GM08714 (cell line): ENCODE data around the gene KCTD16.

ENCODE experiments used
- H3K4me3 ChIP-seq: fragments of 200-500 bp; sonication (Bioruptor generic); 2 replicates; pipeline ENCODE4 v1.5.1; 2014; ENCODE audit warnings: mild to moderate bottlenecking, low read length, inconsistent platforms
- ZNF274 ChIP-seq: IDR thresholded peaks from 2 replicates; pipeline ENCODE4 v1.6.1; 2012; ENCODE audit warnings: mild to moderate bottlenecking, low read depth, low read length

KCTD16 gene

DNA sequence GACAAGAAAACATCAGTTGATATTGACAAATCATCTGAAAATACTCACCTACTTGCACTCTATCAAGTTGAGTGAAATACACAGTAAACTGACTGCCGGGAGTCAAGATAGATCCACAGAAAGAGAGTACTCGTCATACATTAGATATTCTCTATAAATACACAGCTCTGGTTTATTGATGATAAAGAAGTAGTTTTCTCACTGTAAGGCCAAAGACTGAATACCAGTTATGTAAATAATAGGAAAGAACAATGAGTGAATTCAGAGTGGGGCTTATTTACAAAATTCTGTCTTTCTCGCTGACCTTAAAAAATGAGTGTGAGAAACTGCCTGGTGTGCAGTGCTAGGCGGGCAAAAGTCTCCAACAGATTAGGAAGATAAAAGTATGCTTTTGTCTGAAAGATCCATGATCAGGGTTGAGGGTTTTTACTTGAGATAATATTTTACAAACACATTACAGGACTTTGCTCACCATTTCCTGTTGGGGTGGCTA is 341.0 kb downstream of the KCTD16 start:
- H3K4me3 ChIP-seq, result no peak overlapping the region
- TF ChIP-seq ZNF274, result no peak

DNA sequence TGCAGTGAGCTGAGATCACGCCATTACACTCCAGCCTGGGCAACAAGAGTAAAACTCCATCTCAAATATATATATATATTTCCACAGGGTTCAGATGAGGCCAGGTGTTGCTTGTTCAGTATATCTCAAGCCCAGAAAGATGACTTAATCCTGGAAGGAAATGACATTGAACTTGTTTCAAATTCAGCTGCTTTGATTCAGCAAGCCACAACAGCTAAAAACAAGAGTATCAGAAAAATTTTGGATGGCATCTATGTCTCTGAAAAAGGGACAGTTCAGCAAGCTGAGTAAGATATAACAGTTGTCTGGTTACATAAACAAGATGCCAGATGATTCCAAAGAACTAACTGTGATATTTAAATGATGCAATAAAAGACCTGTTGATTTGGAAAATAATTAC is 352.0 kb downstream of the KCTD16 start:
- no peak for TF ChIP-seq ZNF274
- H3K4me3 ChIP-seq, result no peak overlapping the region

DNA sequence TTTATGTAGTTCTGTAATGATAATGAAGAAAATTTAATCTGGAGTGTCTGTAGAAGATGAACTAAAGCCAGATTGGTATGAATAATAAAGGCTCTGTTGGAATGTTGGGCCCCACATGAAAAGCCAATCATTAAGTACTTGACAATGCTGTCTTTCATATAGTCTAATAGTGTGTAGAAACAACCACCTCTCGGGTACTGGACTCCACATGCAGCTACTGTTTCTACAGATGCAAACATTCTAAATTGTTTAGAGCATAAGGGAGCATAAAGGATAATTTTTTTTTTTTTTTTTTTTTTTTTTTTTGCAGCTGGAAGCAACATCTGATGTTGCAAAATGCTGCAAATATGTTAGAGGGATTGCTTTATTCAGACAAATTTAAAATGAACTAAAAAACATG is 354.3 kb downstream of the KCTD16 start:
- TF ChIP-seq ZNF274, result no peak
- H3K4me3 ChIP-seq, result no peak overlapping the region

DNA sequence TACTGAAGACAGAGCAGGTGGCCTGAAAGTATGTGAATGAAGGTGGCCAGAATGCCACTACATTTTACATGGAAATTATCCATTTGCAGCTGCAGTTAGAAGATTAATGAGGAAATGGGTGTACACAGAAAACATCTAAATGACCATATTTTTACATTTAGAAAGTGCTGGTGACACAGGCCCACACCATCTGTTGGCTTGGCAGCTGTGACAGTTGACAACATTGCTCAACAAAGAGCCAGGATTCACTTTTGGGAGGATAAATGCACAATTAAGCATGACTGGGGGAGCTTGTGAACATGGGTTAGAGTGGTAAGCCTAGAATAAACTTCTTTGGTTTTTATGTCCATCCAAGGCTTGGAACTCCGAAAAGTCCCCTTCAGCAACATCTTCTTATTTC is 360.5 kb downstream of the KCTD16 start:
- H3K4me3 ChIP-seq, result no peak overlapping the region
- TF ChIP-seq ZNF274, result no peak
